Heart left ventricle (tissue), 13 donors: ENCODE data around the gene CDH23.

Experiments
- CTCF ChIP-seq, 12 donors: fragments of 200-600 bp; sonication (generic) in 4 of 12; IDR thresholded peaks; one replicate each; pipeline versions ENCODE4 v1.5.0 to v1.8.0; 2018 to 2022; ENCODE audit warnings: antibody characterized with exemption in 12 of 12, mild to moderate bottlenecking in 5 of 12
- POLR2A ChIP-seq, 2 donors: fragments of 450-650 bp; IDR thresholded peaks; one replicate each; pipeline ENCODE4 v1.6.1; 2017; ENCODE audit warnings: antibody characterized with exemption in 2 of 2, mild to moderate bottlenecking in 2 of 2, moderate library complexity in 2 of 2
- donor health status: ischemic (EF 13 %, LVEDD 7.1; RV severe dilation, severe dysfunction).
- donor health status: DM: no; HTN: yes; CAD: no.
- donor health status: DM: no; HTN: no; CAD: no.
- donor health status: ischemic (EF 25% LVEDD 6.9; RV normal size, moderate dysfunction).
- donor health status: ischemic (EF 25% LVEDD 5.7; RV mildly dilated, moderate dysfunction).
- donor health status: ischemic (EF 35%, LVEDD 5.7; RV mildly dilated, moderate dysfunction).
- donor health status: nonischemic (EF 11% LVEDD 7.7; RV severe dilation, severe dysfunction).
- donor health status: DM: yes; HTN: yes; CAD: no.
- donor health status: PGD.
- donor health status: ischemic (EF 29% LVEDD 5.4; RV normal size, mild dysfunction).
- donor health status: nonischemic (EF 23%, LVEDD 6.1; RV moderate dilation, normal function).

GRCh38 chr10:71453186-71453585, 56.5 kb downstream of the CDH23 start:
- TF ChIP-seq CTCF (IDR thresholded peaks at IDR 0.05) (no peak), POLR2A (IDR thresholded peaks at IDR 0.05) (no peak)
